Esophagus squamous epithelium (tissue), 5 donors: ENCODE data around the gene TTC21A. TPM values are rescaled to one million over a fixed set of nuclear protein-coding genes. Genes with fewer than 3 reads are reported as not detected.

Experiments
- DNase-seq: peaks from one replicate; lab custom pipeline; 2025; lab: John Stamatoyannopoulos, UW
- H3K27ac ChIP-seq, 4 donors: fragments of 200-600 bp; sonication (generic); one replicate each; pipeline ENCODE4 v1.5.1; 2016 to 2019; ENCODE audit warnings: mild to moderate bottlenecking in 1 of 4
- H3K27me3 ChIP-seq, 4 donors: fragments of 200-600 bp; sonication (generic); 1 replicate in 3 of 4; 2 replicates in 1 of 4; pipeline versions ENCODE4 v1.5.1 to v1.6.0; 2017 to 2021; ENCODE audit warnings: antibody characterized with exemption in 1 of 4
- H3K36me3 ChIP-seq, 3 donors: fragments of 200-600 bp; sonication (generic); one replicate each; pipeline ENCODE4 v1.5.1; 2016 to 2019
- H3K4me1 ChIP-seq, 3 donors: fragments of 200-600 bp; sonication (generic); one replicate each; pipeline ENCODE4 v1.5.1; 2017 to 2019
- H3K4me3 ChIP-seq, 4 donors: fragments of 200-600 bp; sonication (generic); 1 replicate in 3 of 4; 2 replicates in 1 of 4; pipeline ENCODE4 v1.5.1; 2016 to 2019; ENCODE audit warnings: mild to moderate bottlenecking in 2 of 4, moderate library complexity in 1 of 4
- H3K9me3 ChIP-seq, 3 donors: fragments of 200-600 bp; sonication (generic); one replicate each; pipeline ENCODE4 v1.5.1; 2016 to 2019
- CTCF ChIP-seq, 6 experiments: fragments of 450-650 bp in 4 of 6; fragments of 200-600 bp in 2 of 6; sonication (generic) in 2 of 6; IDR thresholded peaks; one replicate each; pipeline ENCODE4 v1.5.1; 2016 to 2019; ENCODE audit warnings: antibody characterized with exemption in 6 of 6, mild to moderate bottlenecking in 4 of 6, moderate library complexity in 4 of 6
- POLR2A ChIP-seq, 4 donors: fragments of 450-650 bp; IDR thresholded peaks; one replicate each; pipeline ENCODE4 v1.6.1; 2017; ENCODE audit warnings: antibody characterized with exemption in 4 of 4, mild to moderate bottlenecking in 4 of 4, moderate library complexity in 3 of 4
- WGBS, 2 donors: methylation state at CpG; one replicate each; pipeline ENCODE4 v1.1.5; 2018; 5-methylcytosine and 5-hydroxymethylcytosine counted together
- intact Hi-C: fragments of 100-400 bp; cut with DNase I; formaldehyde crosslinking; loops from one replicate; pipeline ENCODE4 v1.15.0; 2022
- total RNA-seq, 4 donors: library from RNA; depleted of rRNA; stranded (reverse); fragments of >200 nt; gene quantifications; one replicate each; pipeline ENCODE4 v1.1.0, GENCODE V29; 2016
- donor health status: DM: yes; HTN: yes; CAD: no.

Gene TTC21A
- total RNA-seq, 4 donors from 2014 or later: 1.6 to 2.9 (median 2.5) TPM

- 89 to 94% methylated on average over 1 of the region's 1 CpG for WGBS, 2 donors
- no peak for DNase-seq
- intact Hi-C loops: no loop called here
These were observed 42.8 kb upstream of the TTC21A start for GRCh38 chr3:39064646-39065045.

GRCh38 chr3:39065197-39065596, 42.3 kb upstream of the TTC21A start:
- Histone ChIP-seq H3K27ac (no peak overlapping the region), H3K4me1 (no peaks in the 10 kb centered on the region), H3K9me3 (no peaks in the 10 kb centered on the region), H3K4me3 (no peak overlapping the region), H3K27me3 (no peaks in the 10 kb centered on the region), H3K36me3 (peaks cover 0 to 64% (median 5%) of the 10 kb centered on the region in 3 donors)
- intact Hi-C loops: no loop called here
- no peak for DNase-seq
- 23 to 24% methylated on average over 1 of the region's 1 CpG for WGBS, 2 donors
- TF ChIP-seq CTCF (IDR thresholded peaks at IDR 0.05): peak in 1 of 6 experiments; percentile 10
- no peak for TF ChIP-seq POLR2A (IDR thresholded peaks at IDR 0.05)

More at GRCh38 chr3:39064646-39065045, 42.8 kb upstream of the TTC21A start:
- H3K9me3 ChIP-seq: no peaks in the 10 kb centered on the region
- TF ChIP-seq POLR2A (IDR thresholded peaks at IDR 0.05): no peak
- no peak for TF ChIP-seq CTCF (IDR thresholded peaks at IDR 0.05)
- H3K27ac ChIP-seq: no peak overlapping the region
- peaks cover 0 to 59% (median 5%) of the 10 kb centered on the region in 3 donors for H3K36me3 ChIP-seq
- H3K27me3 ChIP-seq: no peaks in the 10 kb centered on the region
- no peaks in the 10 kb centered on the region for H3K4me1 ChIP-seq
- no peak overlapping the region for H3K4me3 ChIP-seq

- Histone ChIP-seq H3K4me1 (no peaks in the 10 kb centered on the region), H3K4me3 (no peak overlapping the region), H3K36me3 (peaks cover 0 to 85% (median 5%) of the 10 kb centered on the region in 3 donors), H3K27me3 (no peaks in the 10 kb centered on the region), H3K27ac (no peak overlapping the region), H3K9me3 (no peaks in the 10 kb centered on the region)
- DNase-seq: no peak
- TF ChIP-seq POLR2A (IDR thresholded peaks at IDR 0.05): no peak
- no peak for TF ChIP-seq CTCF (IDR thresholded peaks at IDR 0.05)
- 9 to 35% methylated on average over 1 of the region's 1 CpG for WGBS, 2 donors
- intact Hi-C loops: no loop called here
These were observed 40.2 kb upstream of the TTC21A start for GRCh38 chr3:39067286-39067685.

GRCh38 chr3:39068556-39068955, 38.9 kb upstream of the TTC21A start:
- peaks cover 0 to 95% (median 5%) of the 10 kb centered on the region in 3 donors for H3K36me3 ChIP-seq
- WGBS, 2 donors: 68 to 75% methylated on average over 3 of the region's 3 CpGs
- H3K9me3 ChIP-seq: no peaks in the 10 kb centered on the region
- H3K4me3 ChIP-seq: no peak overlapping the region
- no peak overlapping the region for H3K27ac ChIP-seq
- TF ChIP-seq CTCF (IDR thresholded peaks at IDR 0.05) (no peak), POLR2A (IDR thresholded peaks at IDR 0.05) (no peak)
- DNase-seq: no peak
- intact Hi-C loops: no loop called here
- no peaks in the 10 kb centered on the region for H3K4me1 ChIP-seq
- H3K27me3 ChIP-seq: no peaks in the 10 kb centered on the region

GRCh38 chr3:39075910-39076309, 31.6 kb upstream of the TTC21A start:
- Histone ChIP-seq H3K4me3 (no peak overlapping the region), H3K27ac (no peak overlapping the region), H3K36me3 (peaks cover 6 to 98% (median 7%) of the 10 kb centered on the region in 3 donors), H3K4me1 (no peaks in the 10 kb centered on the region), H3K27me3 (no peaks in the 10 kb centered on the region), H3K9me3 (no peaks in the 10 kb centered on the region)
- DNase-seq: no peak
- TF ChIP-seq CTCF (IDR thresholded peaks at IDR 0.05) (no peak), POLR2A (IDR thresholded peaks at IDR 0.05) (no peak)
- WGBS, 2 donors: 93 to 95% methylated on average over 9 to 10 of the region's 10 CpGs
- intact Hi-C loops: no loop called here
